Neural cell (in vitro differentiated cells): ENCODE data around the gene TMF1.

Source experiments
- CTCF ChIP-seq: fragments of 450-650 bp; IDR thresholded peaks from 2 replicates; pipeline ENCODE4 v1.5.1; 2014; ENCODE audit warnings: antibody characterized with exemption, mild to moderate bottlenecking, moderate library complexity; ENCODE audit not compliant: poor library complexity, severe bottlenecking
- EP300 ChIP-seq: fragments of 450-650 bp; conservative IDR thresholded peaks from 2 replicates; pipeline ENCODE4 v1.6.1; 2014; ENCODE audit warnings: antibody characterized with exemption, mild to moderate bottlenecking, moderate library complexity; ENCODE audit not compliant: poor library complexity, severe bottlenecking
- MXI1 ChIP-seq: fragments of 450-650 bp; conservative IDR thresholded peaks from 2 replicates; pipeline ENCODE4 v1.6.1; 2014; ENCODE audit warnings: antibody characterized with exemption, mild to moderate bottlenecking; ENCODE audit not compliant: poor library complexity, severe bottlenecking
- POLR2AphosphoS5 ChIP-seq: IDR thresholded peaks from 2 replicates; pipeline ENCODE4 v1.6.1; 2012
- RAD21 ChIP-seq: fragments of 450-650 bp; conservative IDR thresholded peaks from 2 replicates; pipeline ENCODE4 v1.6.1; 2014; ENCODE audit warnings: antibody characterized with exemption, mild to moderate bottlenecking, moderate library complexity
- REST ChIP-seq: IDR thresholded peaks from 2 replicates; pipeline ENCODE4 v1.6.1; 2012; ENCODE audit warnings: borderline replicate concordance
- TAF1 ChIP-seq: IDR thresholded peaks from 2 replicates; pipeline ENCODE4 v1.6.1; 2012; ENCODE audit warnings: low read depth

GRCh38 chr3:68997887-68998286 lies 54.2 kb downstream of the TMF1 start:
- no peak for TF ChIP-seq CTCF
- no peak for TF ChIP-seq RAD21
- TF ChIP-seq MXI1: no peak
- TF ChIP-seq EP300: no peak
- no peak for TF ChIP-seq REST
- no peak for TF ChIP-seq POLR2AphosphoS5
- no peak for TF ChIP-seq TAF1
